ENCODE results near the gene TENM3. TPM values are rescaled to one million over a fixed set of nuclear protein-coding genes. Genes with fewer than 3 reads are reported as not detected.

The TENM3 gene
- total and polyA plus RNA-seq, 2 of the 8 experiments (the other 6 are each of a cell fraction or from before 2014, with no cell fraction given), result 36.9 to 69.3 TPM

DNA sequence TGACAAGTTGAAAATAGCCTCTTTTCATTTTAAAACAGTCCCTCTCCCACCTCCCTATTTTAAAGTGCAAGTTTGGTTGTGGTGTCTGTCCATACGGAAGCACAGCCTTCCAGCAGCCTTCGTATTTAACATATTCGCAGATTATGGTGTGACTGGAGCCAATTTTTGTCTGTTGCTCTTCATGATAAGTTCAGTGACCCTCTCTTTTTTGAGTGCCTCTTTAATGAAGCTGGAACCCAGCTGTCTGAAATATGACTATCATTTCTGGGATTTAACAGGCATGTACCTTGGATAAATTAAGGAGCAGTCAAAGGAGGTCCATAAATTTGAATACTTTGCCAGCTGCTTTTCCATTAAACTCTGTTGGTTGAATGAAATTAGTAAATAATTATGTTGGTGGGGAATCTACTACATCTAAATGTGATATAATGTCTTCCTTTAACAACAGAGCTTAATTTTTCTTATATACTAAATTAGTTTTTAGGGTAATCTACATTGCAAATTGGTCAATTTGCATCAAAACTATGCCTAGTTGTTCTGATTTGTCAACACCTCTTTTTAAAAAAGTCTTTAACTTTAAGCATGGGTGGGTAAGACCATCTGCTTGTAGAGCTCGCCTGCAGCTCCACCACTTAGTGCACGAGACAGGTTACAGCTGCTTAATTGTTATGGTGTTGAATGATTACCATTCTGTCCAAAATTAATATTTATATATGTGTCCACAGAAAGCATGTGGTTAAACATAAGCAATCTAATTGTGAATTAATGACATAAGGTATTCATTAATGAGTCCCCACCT lies 457.4 kb downstream of the TENM3 start:
- no peak for DNase-seq (ENCODE audit: low read depth in 1 of 2, low spot score in 2 of 2)
- H2BK5ac ChIP-seq (ENCODE audit: low read depth, low read length), result no peak overlapping the region
- H3K23me2 ChIP-seq (ENCODE audit: low read depth, low read length), result no peaks in the 10 kb centered on the region
- H3K18ac ChIP-seq (ENCODE audit: extremely low read depth, low read length), result no peak overlapping the region
- H3K4ac ChIP-seq (replicated peaks; ENCODE audit: insufficient read length, low read depth, low read length), result no peak overlapping the region
- H4K5ac ChIP-seq (ENCODE audit: insufficient read length, low read depth, low read length), result no peak overlapping the region
- H3K4me1 ChIP-seq (replicated peaks in 1 of 4; ENCODE audit: control insufficient read depth in 3 of 4, insufficient read depth in 4 of 4, low read length in 3 of 4), result peaks cover 0 to 8% (median 2%) of the 10 kb centered on the region in 4 experiments; a peak in 2 of 7 replicates
- H2BK120ac ChIP-seq (replicated peaks; ENCODE audit: low read depth, low read length), result no peak overlapping the region
- no peak overlapping the region for H2BK20ac ChIP-seq (ENCODE audit: low read length)
- no peaks in the 10 kb centered on the region for H3K79me1 ChIP-seq (ENCODE audit: low read depth, low read length)
- H3K14ac ChIP-seq (ENCODE audit: insufficient read length), result no peak overlapping the region
- POLR2A ChIA-PET (ENCODE audit: partially characterized antibody), result no interaction called here
- H4K91ac ChIP-seq (replicated peaks; ENCODE audit: insufficient read length, low read length), result no peak overlapping the region
- peaks cover 0 to 2% of the 10 kb centered on the region in 2 experiments for H4K20me1 ChIP-seq (replicated peaks in 1 of 2; ENCODE audit: control insufficient read depth in 1 of 2, insufficient read depth in 2 of 2, low read length in 2 of 2)
- H3K79me2 ChIP-seq (ENCODE audit: control insufficient read depth in 1 of 2, insufficient read depth in 2 of 2, low read length in 2 of 2), result no peaks in the 10 kb centered on the region
- no peak overlapping the region for H2BK12ac ChIP-seq (ENCODE audit: low read depth, low read length)
- no peak overlapping the region for H3K27ac ChIP-seq (ENCODE audit: low read depth, low read length)
- no peak overlapping the region for H2AFZ ChIP-seq (ENCODE audit: low read length)
- H3K56ac ChIP-seq (replicated peaks; ENCODE audit: insufficient read length, low read depth, low read length), result no peak overlapping the region
- no peak overlapping the region for H2BK15ac ChIP-seq (ENCODE audit: low read length)
- FAIRE-seq, result no peak
- CTCF ChIA-PET (ENCODE audit: partially characterized antibody), result interaction anchor here (0.5 to 3.2 kb wide), 2 partner anchors 16 to 86 kb away, joined by 4 to 11 read pairs; no protein-coding TSS in a partner anchor
- WGBS, 2 experiments (ENCODE audit: extremely low coverage in 1 of 2, insufficient coverage in 1 of 2, insufficient read length in 1 of 2, insufficient replicate concordance in 2 of 2, low coverage in 1 of 2, low lambda C conversion rate in 2 of 2, missing lambda C conversion rate in 1 of 2), result 62% methylated on average over 5 of the region's 5 CpGs; no CpG with 5 or more reads in 1 of the 2 experiments
- H3K27me3 ChIP-seq (replicated peaks in 1 of 4; ENCODE audit: control insufficient read depth in 3 of 4, extremely low read depth in 1 of 4, insufficient read depth in 3 of 4, low read length in 3 of 4), result no peaks in the 10 kb centered on the region
- H3K23ac ChIP-seq (ENCODE audit: insufficient read length), result no peak overlapping the region
- TF ChIP-seq TEAD4 (IDR thresholded peaks at IDR 0.05; ENCODE audit: low read depth, low read length) (no peak), POU5F1 (IDR thresholded peaks at IDR 0.05; ENCODE audit: low read depth, low read length) (no peak), CTBP2 (IDR thresholded peaks at IDR 0.05; ENCODE audit: borderline replicate concordance, insufficient read depth, insufficient read length, low read length) (no peak), CBX8 (IDR thresholded peaks at IDR 0.05; ENCODE audit: borderline replicate concordance, low read depth, low read length) (no peak), EZH2 (IDR thresholded peaks at IDR 0.05; ENCODE audit: low read depth, low read length, severe bottlenecking) (no peak), CREB1 (IDR thresholded peaks at IDR 0.05) (no peak)
- TF ChIP-seq, protein P1, sequence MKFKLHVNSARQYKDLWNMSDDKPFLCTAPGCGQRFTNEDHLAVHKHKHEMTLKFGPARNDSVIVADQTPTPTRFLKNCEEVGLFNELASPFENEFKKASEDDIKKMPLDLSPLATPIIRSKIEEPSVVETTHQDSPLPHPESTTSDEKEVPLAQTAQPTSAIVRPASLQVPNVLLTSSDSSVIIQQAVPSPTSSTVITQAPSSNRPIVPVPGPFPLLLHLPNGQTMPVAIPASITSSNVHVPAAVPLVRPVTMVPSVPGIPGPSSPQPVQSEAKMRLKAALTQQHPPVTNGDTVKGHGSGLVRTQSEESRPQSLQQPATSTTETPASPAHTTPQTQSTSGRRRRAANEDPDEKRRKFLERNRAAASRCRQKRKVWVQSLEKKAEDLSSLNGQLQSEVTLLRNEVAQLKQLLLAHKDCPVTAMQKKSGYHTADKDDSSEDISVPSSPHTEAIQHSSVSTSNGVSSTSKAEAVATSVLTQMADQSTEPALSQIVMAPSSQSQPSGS (IDR thresholded peaks at IDR 0.05; ENCODE audit: low read length), result no peak
- H4K8ac ChIP-seq (ENCODE audit: extremely low read depth, insufficient read depth, low read length), result no peak overlapping the region
- H3K9me3 ChIP-seq (ENCODE audit: insufficient read depth in 2 of 2, low read depth in 1 of 2, low read length in 1 of 2), result no peaks in the 10 kb centered on the region
- H3K4me2 ChIP-seq (ENCODE audit: insufficient read depth in 1 of 2, low read depth in 2 of 2, low read length in 2 of 2), result no peak overlapping the region
- H3K9ac ChIP-seq (replicated peaks in 1 of 4; ENCODE audit: extremely low read depth in 1 of 4, low read depth in 3 of 4, low read length in 3 of 4), result no peak overlapping the region
- no peak overlapping the region for H3K4me3 ChIP-seq (ENCODE audit: extremely low read depth in 1 of 4, insufficient read depth in 2 of 4, low read depth in 3 of 4, low read length in 4 of 4)
- H3K36me3 ChIP-seq (ENCODE audit: control insufficient read depth in 2 of 4, insufficient read depth in 4 of 4, low read length in 3 of 4), result peaks cover 0 to 4% (median 0%) of the 10 kb centered on the region in 4 experiments; a peak in 2 of 8 replicates
- H2AK5ac ChIP-seq (ENCODE audit: low read depth, low read length), result no peak overlapping the region
